GM18873 (cell line): ENCODE measurements around the gene NFYB.
"Not testable (repeated sequence)": the region's sequence is repeated elsewhere in the genome, so short reads cannot be mapped to it uniquely, and the experiment has no call there.

ENCODE experiments used
- ATAC-seq: cut with Tn5 transposase; IDR thresholded peaks from one replicate; pipeline ENCODE4 v1.9.1; 2021; ENCODE audit warnings: mild to moderate bottlenecking, moderate library complexity, moderate number of reproducible peaks; ENCODE audit not compliant: unreplicated experiment, low FRiP score

NFYB gene

GRCh38 chr12:104122298-104122697 lies 15.7 kb downstream of the NFYB start:
- no peak for ATAC-seq

GRCh38 chr12:104121001-104121400 lies 17.0 kb downstream of the NFYB start:
- no peak for ATAC-seq

DNA sequence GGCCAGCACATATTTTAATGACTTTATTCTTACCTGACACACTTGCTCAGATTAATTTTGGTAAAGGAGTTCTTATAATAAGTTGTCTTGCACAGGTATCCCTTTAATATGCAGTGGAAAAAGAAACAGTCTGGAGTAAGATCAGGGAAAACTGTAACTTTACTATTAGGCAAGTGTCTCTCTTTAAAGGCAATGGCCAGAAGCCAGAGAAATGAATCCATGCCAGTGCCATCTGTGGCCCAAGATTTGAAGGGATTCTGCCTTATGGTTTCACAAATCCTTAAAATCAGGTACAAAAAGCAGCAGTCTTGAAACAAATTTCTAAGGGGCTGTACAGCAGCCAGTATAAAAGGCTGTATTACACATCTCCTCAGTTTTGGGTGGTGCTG lies 22.4 kb downstream of the NFYB start:
- ATAC-seq, result no peak

DNA sequence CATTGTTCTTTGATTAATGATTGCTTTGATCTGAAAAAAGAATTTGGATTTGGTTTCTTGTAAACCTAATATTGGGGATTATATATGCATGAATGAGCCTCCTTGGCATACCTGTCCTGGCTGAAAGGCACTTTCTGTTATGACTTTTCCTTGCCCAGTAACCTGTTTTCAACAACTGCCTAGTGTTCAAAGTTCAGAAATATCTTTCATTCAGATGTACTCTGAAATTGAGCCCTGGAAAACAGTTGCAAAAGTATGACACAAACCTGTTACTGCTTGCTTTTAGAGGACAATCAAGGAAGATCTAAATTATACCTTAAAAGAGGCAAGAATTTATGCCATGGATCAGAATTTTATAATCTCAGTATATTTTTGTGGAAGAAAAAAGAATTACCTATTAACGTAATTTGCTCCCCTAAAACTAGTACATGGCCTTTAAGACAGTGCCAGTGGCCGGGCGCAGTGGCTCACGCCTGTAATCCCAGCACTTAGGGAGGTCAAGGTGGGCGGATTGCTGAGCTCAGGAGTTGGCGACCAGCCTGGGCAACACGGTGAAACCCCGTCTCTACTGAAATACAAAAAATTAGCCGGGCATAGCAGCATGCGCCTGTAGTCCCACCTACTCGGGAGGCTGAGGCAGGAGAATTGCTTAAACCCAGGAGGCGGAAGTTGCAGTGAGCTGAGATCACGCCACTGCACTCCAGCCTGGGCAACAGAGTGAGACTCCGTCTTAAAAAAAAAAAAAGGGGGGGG lies 23.0 kb downstream of the NFYB start:
- ATAC-seq, result not testable (repeated sequence)

GRCh38 chr12:104109446-104110271 lies 28.4 kb downstream of the NFYB start:
- no peak for ATAC-seq

- ATAC-seq, result no peak
Observed at GRCh38 chr12:104108755-104109445, 29.1 kb downstream of the NFYB start.

DNA sequence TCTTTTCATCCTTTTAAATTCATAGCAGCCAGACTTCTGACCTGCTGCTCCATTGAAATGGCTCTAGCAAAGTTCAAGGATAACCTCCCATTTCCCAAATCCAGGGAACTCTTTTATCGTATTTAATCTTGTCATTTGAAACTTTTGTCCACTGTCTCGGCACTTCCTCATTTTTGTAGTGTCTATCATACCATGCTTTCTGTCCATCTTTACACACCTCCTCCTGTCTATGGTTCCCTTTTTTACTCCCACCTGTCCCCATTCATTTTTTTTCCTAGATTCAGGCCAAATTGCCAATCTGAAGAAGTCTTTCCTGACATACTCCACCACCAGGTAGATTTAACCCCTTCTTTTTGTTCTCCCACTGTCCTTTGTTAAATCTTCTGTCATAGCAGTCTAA lies 31.0 kb downstream of the NFYB start:
- no peak for ATAC-seq

DNA sequence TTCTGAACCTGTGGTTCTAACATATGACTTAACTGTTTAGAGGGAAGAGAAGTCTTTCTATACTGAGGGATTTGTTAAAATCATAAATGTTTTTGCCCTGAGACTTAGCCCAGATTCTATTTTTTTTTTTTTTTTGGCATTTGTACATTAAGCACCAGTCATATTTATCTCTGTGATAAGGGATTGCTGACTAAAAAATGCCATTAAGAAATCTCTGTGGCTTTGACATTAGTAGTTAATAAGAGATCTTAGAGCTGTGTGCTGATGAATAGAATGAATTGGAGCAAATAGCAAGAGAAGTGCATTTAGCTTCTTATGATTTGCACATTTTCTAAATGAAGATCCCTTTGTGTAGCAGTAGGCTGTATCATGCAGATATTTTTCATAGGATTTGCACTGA lies 32.5 kb downstream of the NFYB start:
- ATAC-seq, result no peak

DNA sequence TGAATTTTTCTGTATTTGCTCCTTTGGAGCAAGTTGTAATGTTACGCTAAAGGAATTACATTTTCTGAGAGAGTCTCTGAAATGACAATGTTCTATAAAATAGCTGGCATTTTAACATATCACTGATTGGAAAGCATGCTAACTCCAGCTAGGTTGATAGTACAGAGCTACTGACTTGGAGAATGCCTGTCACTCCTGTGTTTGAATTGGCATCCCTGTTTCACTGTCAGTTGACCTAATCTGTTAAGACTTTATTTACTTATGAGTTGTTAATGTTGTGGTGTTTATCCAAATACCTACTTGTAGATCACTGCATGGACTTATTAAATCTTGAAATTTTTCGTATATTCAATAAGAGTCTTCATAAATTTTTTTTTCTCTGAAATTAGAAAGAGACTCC lies 40.1 kb downstream of the NFYB start:
- no peak for ATAC-seq

DNA sequence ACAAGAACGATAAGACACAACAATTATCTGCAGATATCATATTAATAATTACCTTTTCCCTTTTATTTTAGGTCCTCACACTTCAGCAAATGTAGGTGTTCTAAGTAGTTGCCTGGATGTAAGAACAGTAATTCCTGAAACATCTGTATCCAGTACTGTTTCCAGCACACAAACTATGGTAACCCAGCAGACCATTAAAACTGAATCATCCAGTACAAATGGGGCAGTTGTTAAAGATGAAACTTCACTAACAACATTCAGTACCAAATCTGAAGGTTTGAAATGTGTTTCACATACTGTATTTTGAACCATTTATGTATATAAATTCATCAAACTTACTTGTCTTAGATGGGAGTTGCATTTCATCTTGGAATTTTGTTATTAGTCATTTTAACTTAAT lies 42.7 kb downstream of the NFYB start:
- no peak for ATAC-seq

DNA sequence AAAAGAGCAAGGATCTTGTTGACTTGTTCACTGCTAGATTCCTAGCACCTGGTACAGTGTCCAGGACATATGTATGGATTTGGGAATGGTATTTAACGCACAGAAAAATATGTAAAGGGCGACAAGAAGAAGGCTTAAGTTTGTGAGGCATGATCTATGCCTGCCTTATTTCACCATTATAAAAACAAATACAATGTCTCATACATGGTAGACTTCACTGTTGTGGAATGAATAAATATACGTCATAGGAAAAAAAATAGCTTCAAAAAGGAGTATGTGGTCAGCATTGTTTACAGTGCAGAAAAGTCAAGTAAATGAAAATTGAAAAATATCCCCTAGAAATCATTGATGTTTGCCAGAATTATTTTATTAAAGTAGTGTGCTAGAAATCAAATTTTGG lies 43.7 kb downstream of the NFYB start:
- no peak for ATAC-seq

- ATAC-seq, result no peak
Observed at GRCh38 chr12:104091136-104091535, 46.9 kb downstream of the NFYB start.

- no peak for ATAC-seq
Observed at GRCh38 chr12:104090685-104091084, 47.3 kb downstream of the NFYB start.

- no peak for ATAC-seq
Observed at GRCh38 chr12:104083769-104084475, 54.1 kb downstream of the NFYB start.

DNA sequence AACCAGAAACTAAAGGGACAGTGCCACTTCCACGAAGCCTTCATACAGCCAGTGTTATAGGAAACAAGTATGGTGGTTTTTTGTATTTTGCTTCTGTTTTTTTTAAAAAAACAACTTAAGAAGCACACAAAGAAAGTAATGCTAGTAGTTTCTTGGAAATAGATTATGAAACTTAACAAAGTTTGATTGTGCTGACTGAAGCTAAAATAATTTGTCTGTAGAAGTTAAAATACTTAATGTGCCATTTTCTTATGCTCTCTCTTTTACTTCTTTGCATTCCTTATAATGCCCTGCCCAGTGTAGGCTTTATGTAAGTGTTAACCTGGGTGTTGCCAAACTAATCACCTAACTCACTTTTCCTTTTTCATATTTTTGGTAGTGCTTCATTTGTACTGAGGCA lies 57.2 kb downstream of the NFYB start:
- ATAC-seq, result no peak

DNA sequence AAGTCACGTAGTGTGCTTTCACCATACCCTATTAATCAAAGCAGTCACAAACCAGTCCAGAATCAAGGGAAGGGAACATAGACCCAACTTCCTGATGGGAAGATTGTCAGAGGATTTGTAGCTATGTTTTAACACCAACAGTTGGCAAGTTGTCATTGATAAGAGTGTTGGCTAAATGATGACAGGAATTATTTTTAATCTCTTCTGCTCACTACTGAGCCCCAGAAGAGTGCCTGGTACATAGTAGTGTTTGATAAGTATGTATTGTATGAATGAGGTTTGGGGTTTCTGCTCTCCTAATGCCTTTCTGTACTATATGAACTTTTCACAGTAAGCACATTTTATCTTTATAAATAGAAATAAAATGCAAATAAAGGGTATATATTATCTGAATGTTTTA lies 59.0 kb downstream of the NFYB start:
- no peak for ATAC-seq

DNA sequence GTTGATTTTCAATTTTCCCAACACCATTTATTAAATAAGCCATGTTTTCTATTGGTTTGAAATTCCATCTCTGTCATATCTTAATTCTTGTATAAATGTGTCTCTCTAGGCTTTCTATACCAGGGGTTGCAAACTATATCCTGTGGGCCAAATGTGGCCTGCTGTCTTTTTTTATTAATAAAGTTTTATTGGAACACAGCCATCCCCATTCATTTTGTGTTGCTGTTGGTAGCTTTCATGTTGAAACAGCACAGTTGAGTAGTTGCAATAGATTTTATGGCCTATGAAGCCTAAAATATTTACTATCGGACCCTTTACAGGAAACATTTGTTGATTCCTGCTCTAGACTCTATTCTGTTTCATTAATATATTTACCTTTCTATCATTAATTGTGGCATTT lies 64.3 kb downstream of the NFYB start:
- no peak for ATAC-seq

DNA sequence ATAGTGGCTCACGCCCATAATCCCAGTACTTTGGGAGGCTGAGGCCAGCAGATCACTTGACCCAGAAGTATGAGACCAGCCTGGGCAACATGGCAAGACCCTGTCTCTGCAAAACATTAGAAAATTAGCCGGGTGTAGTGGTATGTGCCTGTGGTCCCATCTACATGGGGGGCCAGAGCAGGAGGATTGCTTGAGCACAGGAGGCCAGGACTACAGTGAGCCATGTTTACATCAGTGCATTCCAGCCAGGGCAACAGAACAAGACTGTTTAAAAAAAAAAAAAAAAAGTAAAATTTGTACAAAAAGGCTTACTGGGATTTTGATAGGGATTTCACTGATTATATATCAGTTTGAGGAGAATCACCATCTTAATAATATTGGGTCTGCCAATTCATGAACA lies 65.9 kb downstream of the NFYB start:
- no peak for ATAC-seq
